C4-2B (cell line): ENCODE measurements around the gene MBOAT2.

Source experiments
- ZFX ChIP-seq: fragments of 450-650 bp; IDR thresholded peaks from 2 replicates; pipeline ENCODE4 v1.6.1; 2017
- TF ChIP-seq, protein P1 (sequence below): fragments of 450-650 bp; conservative IDR thresholded peaks from 2 replicates; pipeline ENCODE4 v1.5.1; 2017; ENCODE audit warnings: mild to moderate bottlenecking

DNA sequence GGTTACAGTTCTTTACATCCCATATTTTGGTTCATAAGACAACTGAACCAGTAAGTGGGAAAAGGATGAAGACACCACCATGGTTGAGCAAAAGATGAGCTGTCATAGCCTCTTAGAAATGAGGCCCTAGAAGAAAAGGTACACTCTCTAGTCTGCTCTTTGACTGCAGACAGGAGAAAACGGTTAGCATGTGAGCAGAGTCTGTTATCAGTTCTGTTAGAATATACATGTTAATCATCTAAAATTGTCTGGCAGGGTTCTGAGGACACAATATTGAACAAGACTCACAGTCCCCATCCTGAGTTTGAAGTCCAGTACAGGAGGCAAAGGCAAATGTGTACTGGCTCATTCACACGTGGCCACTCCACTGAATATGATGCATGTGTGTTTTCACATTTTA lies 78.1 kb downstream of the MBOAT2 start:
- TF ChIP-seq, protein P1, sequence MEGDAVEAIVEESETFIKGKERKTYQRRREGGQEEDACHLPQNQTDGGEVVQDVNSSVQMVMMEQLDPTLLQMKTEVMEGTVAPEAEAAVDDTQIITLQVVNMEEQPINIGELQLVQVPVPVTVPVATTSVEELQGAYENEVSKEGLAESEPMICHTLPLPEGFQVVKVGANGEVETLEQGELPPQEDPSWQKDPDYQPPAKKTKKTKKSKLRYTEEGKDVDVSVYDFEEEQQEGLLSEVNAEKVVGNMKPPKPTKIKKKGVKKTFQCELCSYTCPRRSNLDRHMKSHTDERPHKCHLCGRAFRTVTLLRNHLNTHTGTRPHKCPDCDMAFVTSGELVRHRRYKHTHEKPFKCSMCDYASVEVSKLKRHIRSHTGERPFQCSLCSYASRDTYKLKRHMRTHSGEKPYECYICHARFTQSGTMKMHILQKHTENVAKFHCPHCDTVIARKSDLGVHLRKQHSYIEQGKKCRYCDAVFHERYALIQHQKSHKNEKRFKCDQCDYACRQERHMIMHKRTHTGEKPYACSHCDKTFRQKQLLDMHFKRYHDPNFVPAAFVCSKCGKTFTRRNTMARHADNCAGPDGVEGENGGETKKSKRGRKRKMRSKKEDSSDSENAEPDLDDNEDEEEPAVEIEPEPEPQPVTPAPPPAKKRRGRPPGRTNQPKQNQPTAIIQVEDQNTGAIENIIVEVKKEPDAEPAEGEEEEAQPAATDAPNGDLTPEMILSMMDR, result no peak
- no peak for TF ChIP-seq ZFX
